Measurements from ENCODE around the gene PPIE.

DNA sequence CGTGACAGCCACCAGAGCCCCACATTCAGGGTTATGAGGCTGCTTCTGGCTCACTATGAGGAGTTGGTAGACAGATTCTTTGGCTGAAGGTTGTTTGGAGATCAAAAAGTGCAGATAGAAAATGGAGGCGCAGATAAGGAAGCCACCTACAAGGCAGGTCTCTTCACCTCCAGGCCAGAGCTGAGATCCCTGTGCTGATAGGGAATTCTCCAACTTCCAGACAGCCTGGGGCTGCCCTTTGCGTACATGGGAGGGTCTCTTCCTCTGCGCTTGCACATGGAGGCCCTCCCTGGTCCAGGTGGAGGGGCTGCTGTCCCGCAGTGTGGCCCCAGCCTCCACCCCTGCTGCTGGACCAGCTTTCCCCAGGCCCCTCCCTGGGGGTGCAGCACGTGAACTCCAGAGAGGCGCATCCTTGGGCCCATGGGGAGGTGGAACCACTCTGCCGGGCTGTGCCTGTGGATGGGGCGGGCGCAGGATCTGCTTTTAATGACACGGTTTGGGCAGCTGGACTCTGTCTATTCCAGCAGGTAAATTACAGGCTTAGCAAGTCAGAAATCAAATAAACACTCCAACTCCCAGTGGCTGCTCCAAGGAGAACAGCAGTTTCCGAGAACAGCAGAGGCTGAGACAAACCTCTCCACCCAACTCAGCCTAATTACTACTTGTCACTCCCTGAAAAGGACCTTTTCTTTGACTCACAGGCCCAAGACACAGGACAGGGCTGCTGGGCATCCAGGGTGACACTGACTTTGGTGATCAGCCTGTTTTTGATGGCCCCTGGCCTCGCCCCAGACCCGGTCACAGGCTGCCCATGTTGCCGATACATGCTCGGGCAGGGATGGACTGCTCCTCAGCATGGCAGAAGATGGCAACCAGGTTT lies 20.1 kb downstream of the PPIE start:
- no peak for TF ChIP-seq CTCF (conservative IDR thresholded peaks at IDR 0.05; ENCODE audit: low read depth, low read length)
- no peak for TF ChIP-seq MAZ (IDR thresholded peaks at IDR 0.05; ENCODE audit: borderline replicate concordance, low read depth, low read length)
- TF ChIP-seq RFX5 (IDR thresholded peaks at IDR 0.05; ENCODE audit: low read depth, low read length), result no peak
- no peak for TF ChIP-seq MAFK (IDR thresholded peaks at IDR 0.05; ENCODE audit: low read depth, low read length)
- TF ChIP-seq CEBPB (IDR thresholded peaks at IDR 0.05; ENCODE audit: low read depth, low read length), result no peak
- no peak for TF ChIP-seq BHLHE40 (IDR thresholded peaks at IDR 0.05; ENCODE audit: low read depth, low read length)

All from IMR-90 (cell line).